ENCODE results near the gene MORN4.
A peak's percentile ranks its signal among the peaks of the same experiment; 100 is the strongest.
"Not testable (repeated sequence)": the region's sequence is repeated elsewhere in the genome, so short reads cannot be mapped to it uniquely, and the experiment has no call there.

MORN4 gene

DNA sequence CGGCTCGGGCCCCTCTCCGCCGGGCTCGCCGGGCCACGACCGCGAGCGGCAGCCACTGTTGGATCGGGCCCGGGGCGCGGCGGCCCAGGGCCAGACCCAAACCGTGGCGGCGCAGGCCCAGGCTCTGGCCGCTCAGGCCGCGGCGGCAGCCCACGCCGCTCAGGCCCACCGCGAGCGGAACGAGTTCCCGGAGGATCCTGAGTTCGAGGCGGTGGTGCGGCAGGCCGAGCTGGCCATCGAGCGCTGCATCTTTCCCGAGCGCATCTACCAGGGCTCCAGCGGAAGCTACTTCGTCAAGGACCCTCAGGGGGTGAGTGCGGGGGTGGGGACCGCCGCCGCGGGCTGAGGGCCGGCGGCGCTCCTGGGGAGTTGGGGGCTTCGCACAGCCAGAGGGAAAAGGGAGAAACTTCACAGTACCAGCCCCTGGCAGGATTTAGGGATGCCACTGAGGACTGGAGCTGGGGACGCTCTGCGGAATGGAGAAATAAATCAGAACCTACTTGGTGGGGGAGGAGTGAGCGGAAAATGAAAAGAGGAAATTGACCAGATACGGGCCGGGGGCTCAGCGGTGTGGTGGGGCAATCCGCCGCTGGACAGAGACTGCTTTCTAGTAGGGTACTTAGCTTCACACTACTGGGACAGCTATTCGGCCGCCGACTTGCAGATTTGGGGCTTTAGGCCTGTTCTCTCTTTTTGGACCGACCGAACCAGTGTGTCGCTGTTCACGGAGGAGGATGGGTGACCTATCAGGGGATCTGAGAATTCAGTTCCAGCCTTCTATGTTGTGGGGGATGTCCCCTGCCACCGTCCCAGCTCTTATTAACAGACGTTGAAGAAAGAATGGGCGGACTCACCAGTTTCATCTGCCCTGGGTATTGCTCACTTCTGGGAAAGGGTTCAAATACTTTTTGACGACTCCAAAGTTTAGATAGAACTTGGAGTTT, 7.8 kb upstream of the MORN4 start:
- Histone ChIP-seq H3K9ac (ENCODE audit: low read length) (peak overlapping the region; percentile 83), H3K9me3 (ENCODE audit: low read length) (no peaks in the 10 kb centered on the region), H3K27ac (ENCODE audit: low read depth, low read length, poor library complexity, severe bottlenecking) (no peak overlapping the region), H2AFZ (ENCODE audit: low read length) (no peak overlapping the region), H3K36me3 (ENCODE audit: insufficient read depth, low read length) (no peaks in the 10 kb centered on the region), H4K20me1 (ENCODE audit: insufficient read depth, low read length) (no peaks in the 10 kb centered on the region), H3K4me2 (ENCODE audit: low read length) (peak overlapping the region; percentile 86), H3K4me3 (ENCODE audit: low read depth, low read length, poor library complexity, severe bottlenecking) (peak overlapping the region; percentile 93), H3K9me2 (ENCODE audit: low read depth, low read length) (no peaks in the 10 kb centered on the region), H3K4me1 (ENCODE audit: insufficient read depth, low read length, severe bottlenecking) (peaks cover 8% of the 10 kb centered on the region), H3K79me2 (ENCODE audit: insufficient read depth, low read length) (no peaks in the 10 kb centered on the region), H3K27me3 (ENCODE audit: insufficient read depth, low read length) (no peaks in the 10 kb centered on the region), H3F3A (ENCODE audit: insufficient read depth, low read length) (no peaks in the 10 kb centered on the region)
- no peak for TF ChIP-seq CTCF (IDR thresholded peaks at IDR 0.05; ENCODE audit: low read length)
- TF ChIP-seq EZH2 (IDR thresholded peaks at IDR 0.05; ENCODE audit: borderline replicate concordance, low read length), result no peak

- H3K79me2 ChIP-seq (ENCODE audit: insufficient read depth, low read length), result no peaks in the 10 kb centered on the region
- no peak within 1 kb of the TSS for H2AFZ ChIP-seq (ENCODE audit: low read length)
- no peak within 1 kb of the TSS for H3K27ac ChIP-seq (ENCODE audit: low read depth, low read length, poor library complexity, severe bottlenecking)
Measured at GRCh38 chr10:97640174-97640867, 7.0 kb upstream of the MORN4 start, which contains the start of gene PI4K2A. Gene PI4K2A, plus strand, starts transcription at chr10:97640671. Its CDS starts 72 bp downstream, at chr10:97640743.

GRCh38 chr10:97639090-97639489, 5.8 kb upstream of the MORN4 start:
- H3K79me2 ChIP-seq (ENCODE audit: insufficient read depth, low read length); H3K4me1 ChIP-seq (ENCODE audit: insufficient read depth, low read length, severe bottlenecking); H3K27ac ChIP-seq (ENCODE audit: low read depth, low read length, poor library complexity, severe bottlenecking); H3K9ac ChIP-seq (ENCODE audit: low read length); H4K20me1 ChIP-seq (ENCODE audit: insufficient read depth, low read length); H3K27me3 ChIP-seq (ENCODE audit: insufficient read depth, low read length); H3K9me3 ChIP-seq (ENCODE audit: low read length); H3K4me3 ChIP-seq (ENCODE audit: low read depth, low read length, poor library complexity, severe bottlenecking); H3K9me2 ChIP-seq (ENCODE audit: low read depth, low read length); H3K36me3 ChIP-seq (ENCODE audit: insufficient read depth, low read length); H3F3A ChIP-seq (ENCODE audit: insufficient read depth, low read length); H2AFZ ChIP-seq (ENCODE audit: low read length); H3K4me2 ChIP-seq (ENCODE audit: low read length): not testable (repeated sequence)

More at GRCh38 chr10:97640174-97640867, 7.0 kb upstream of the MORN4 start, which contains the start of gene PI4K2A:
- no peak for TF ChIP-seq EZH2 (IDR thresholded peaks at IDR 0.05; ENCODE audit: borderline replicate concordance, low read length)
- no peak for TF ChIP-seq CTCF (IDR thresholded peaks at IDR 0.05; ENCODE audit: low read length)
- Histone ChIP-seq H3K27me3 (ENCODE audit: insufficient read depth, low read length) (no peaks in the 10 kb centered on the region), H3K4me1 (ENCODE audit: insufficient read depth, low read length, severe bottlenecking) (peaks cover 8% of the 10 kb centered on the region), H4K20me1 (ENCODE audit: insufficient read depth, low read length) (no peaks in the 10 kb centered on the region), H3K4me2 (ENCODE audit: low read length) (peak within 1 kb of the TSS; percentile 86), H3K4me3 (ENCODE audit: low read depth, low read length, poor library complexity, severe bottlenecking) (peak within 1 kb of the TSS; percentile 93), H3K9ac (ENCODE audit: low read length) (peak within 1 kb of the TSS; percentile 83), H3K36me3 (ENCODE audit: insufficient read depth, low read length) (no peaks in the 10 kb centered on the region), H3K9me3 (ENCODE audit: low read length) (no peaks in the 10 kb centered on the region), H3F3A (ENCODE audit: insufficient read depth, low read length) (no peaks in the 10 kb centered on the region), H3K9me2 (ENCODE audit: low read depth, low read length) (no peaks in the 10 kb centered on the region)
